Activated naive CD8-positive, alpha-beta T cell treated with anti-CD3 and anti-CD28 coated beads for 36 hours (primary cell): ENCODE measurements around the gene ITGAE. TPM values are rescaled to one million over a fixed set of nuclear protein-coding genes. Genes with fewer than 3 reads are reported as not detected.

ENCODE experiments used
- DNase-seq: peaks from one replicate; pipeline ENCODE4 v3.0.0; 2021
- H3K27ac Mint-ChIP-seq: one replicate; pipeline ENCODE4 v1.8.0; 2022; ENCODE audit warnings: mild to moderate bottlenecking, moderate library complexity, mixed read lengths
- H3K27me3 Mint-ChIP-seq: one replicate; pipeline ENCODE4 v1.8.0; 2022; ENCODE audit warnings: mild to moderate bottlenecking, mixed read lengths
- H3K36me3 Mint-ChIP-seq: one replicate; pipeline ENCODE4 v1.8.0; 2021; ENCODE audit warnings: mild to moderate bottlenecking, mixed read lengths
- H3K4me1 Mint-ChIP-seq: one replicate; pipeline ENCODE4 v1.8.0; 2021; ENCODE audit warnings: mixed read lengths
- H3K4me3 Mint-ChIP-seq: one replicate; pipeline ENCODE4 v1.8.0; 2022; ENCODE audit warnings: mild to moderate bottlenecking, moderate library complexity, mixed read lengths
- H3K9me3 Mint-ChIP-seq: one replicate; pipeline ENCODE4 v1.8.0; 2022; ENCODE audit warnings: mixed read lengths
- total RNA-seq, 2 experiments: library from RNA; stranded (reverse); gene quantifications; one replicate each; pipeline ENCODE4 v1.2.3, GENCODE V29; 2021

The ITGAE gene
- total RNA-seq, 2 experiments from 2014 or later = 24.9 to 29.8 TPM

DNA sequence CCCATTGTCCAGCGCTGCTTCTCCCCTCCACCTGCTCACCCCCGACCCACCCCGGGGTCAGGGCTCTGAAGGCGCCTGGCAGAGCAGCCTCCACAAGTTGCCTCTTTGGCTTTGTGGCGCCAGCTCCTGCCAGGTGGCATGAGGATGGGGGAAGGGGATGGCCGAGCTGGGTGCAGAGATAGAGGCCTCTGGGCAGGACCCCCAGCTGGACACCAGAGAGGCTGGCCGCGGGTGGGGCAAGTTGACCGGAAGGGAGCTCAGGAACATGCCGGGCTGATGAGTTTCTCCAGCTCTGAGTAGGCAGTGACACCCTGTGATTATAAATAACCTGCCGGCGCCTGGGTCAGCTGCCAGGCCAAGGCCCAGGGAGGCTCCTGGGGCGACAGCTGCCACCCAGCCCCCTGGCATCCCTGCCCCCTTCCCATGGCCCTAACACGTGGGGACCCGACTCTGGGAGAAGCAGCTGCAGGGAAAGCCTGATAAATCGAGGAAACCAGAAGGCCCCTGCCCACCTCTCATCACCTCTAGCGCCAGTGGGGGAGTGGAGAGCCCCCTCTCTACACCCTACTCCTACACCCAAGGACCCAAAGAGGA, 105.8 kb downstream of the ITGAE start:
- Mint-ChIP-seq H3K4me1 (peaks cover 16% of the 10 kb centered on the region), H3K36me3 (no peaks in the 10 kb centered on the region), H3K4me3 (peak overlapping the region; percentile 85), H3K27me3 (no peaks in the 10 kb centered on the region), H3K9me3 (peaks cover 2% of the 10 kb centered on the region), H3K27ac (peak overlapping the region; percentile 77)
- no peak for DNase-seq

DNA sequence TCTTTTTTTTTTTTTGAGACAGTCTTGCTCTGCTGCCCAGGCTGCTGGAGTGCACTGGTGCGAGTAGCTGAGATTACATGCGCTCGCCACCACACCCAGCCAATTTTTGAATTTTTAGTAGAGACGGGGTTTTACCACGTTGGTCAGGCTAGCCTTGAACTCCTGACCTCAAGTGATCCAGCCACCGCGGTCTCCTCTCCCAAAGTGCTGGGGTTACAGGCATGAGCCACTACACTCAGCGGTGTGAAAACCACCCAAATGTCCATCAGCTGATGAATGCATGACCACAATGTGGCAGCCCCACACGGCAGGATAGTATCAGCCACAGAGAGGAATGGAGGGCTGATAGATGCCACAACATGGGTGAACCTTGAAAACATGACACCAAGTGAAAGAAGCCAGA, 107.2 kb downstream of the ITGAE start:
- Mint-ChIP-seq H3K4me3 (peak overlapping the region; percentile 85), H3K36me3 (peaks cover 4% of the 10 kb centered on the region), H3K27ac (no peak overlapping the region), H3K27me3 (no peaks in the 10 kb centered on the region), H3K9me3 (peaks cover 2% of the 10 kb centered on the region), H3K4me1 (peaks cover 16% of the 10 kb centered on the region)
- peak; percentile 65 for DNase-seq

DNA sequence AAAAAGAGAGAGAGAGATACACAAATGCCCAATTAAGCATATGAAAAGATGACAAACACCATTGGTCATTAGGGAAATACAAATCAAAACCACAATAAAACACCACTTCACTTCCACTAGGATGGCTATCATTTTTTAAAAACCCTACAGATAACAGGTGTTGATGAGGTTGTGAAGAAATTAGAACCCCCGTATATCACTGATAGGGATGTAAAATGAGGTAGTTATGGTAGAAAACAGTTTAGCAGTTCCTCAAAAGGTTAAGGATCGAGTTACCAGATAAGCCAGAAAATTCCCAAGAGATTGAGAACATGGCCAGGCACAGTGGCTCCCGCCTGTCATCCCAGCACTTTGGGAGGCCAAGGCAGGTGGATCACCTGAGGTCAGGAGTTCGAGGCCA, 107.8 kb downstream of the ITGAE start:
- Mint-ChIP-seq H3K27me3 (no peaks in the 10 kb centered on the region), H3K27ac (no peak overlapping the region), H3K9me3 (peaks cover 2% of the 10 kb centered on the region), H3K4me1 (peaks cover 16% of the 10 kb centered on the region), H3K36me3 (peaks cover 8% of the 10 kb centered on the region), H3K4me3 (no peak overlapping the region)
- no peak for DNase-seq

DNA sequence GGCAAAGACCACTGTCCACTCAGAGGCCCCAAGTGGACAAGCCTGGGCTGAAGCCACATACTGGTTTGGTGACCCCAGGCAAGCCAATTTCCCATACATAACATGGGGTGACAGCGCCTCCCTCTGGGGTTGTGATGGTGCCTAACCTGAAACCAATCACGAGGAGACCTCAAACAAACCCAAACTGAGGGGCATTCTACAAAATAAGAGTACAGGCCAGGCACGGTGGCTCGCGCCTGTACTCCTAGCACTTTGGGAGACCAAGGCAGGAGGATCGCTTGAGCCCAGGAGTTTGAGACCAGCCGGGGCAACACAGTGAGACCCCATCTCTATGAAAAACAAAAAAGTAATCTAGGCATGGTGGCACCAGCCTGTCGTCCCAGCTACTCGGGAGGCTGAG, 108.6 kb downstream of the ITGAE start:
- Mint-ChIP-seq H3K4me1 (peaks cover 16% of the 10 kb centered on the region), H3K4me3 (no peak overlapping the region), H3K27ac (no peak overlapping the region), H3K27me3 (no peaks in the 10 kb centered on the region), H3K36me3 (peaks cover 8% of the 10 kb centered on the region), H3K9me3 (no peaks in the 10 kb centered on the region)
- DNase-seq = no peak

DNA sequence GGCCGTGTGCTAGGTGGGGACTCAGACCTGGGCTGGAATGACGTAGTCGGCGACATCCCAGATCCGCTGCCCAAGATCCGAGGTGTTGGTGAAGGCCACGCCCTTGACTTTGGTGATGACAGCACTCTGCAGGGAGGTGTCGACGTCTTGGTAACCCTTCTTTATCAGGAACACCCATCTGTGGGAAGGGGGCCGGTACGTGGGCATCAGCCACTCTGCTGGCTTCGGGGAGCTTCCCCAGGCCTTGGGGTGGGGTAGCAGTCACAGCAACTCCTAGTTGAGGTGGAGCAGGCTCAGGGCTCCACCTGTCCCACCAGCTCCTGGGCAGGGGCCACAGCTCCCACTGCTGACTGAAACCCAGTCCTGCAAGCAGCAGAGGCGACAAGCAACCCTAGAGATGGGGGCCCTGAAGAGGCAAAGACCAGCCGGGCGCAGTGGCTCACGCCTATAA, 109.3 kb downstream of the ITGAE start:
- Mint-ChIP-seq H3K36me3 (peaks cover 8% of the 10 kb centered on the region), H3K4me3 (no peak overlapping the region), H3K27me3 (no peaks in the 10 kb centered on the region), H3K4me1 (peaks cover 13% of the 10 kb centered on the region), H3K27ac (no peak overlapping the region), H3K9me3 (no peaks in the 10 kb centered on the region)
- DNase-seq = no peak

DNA sequence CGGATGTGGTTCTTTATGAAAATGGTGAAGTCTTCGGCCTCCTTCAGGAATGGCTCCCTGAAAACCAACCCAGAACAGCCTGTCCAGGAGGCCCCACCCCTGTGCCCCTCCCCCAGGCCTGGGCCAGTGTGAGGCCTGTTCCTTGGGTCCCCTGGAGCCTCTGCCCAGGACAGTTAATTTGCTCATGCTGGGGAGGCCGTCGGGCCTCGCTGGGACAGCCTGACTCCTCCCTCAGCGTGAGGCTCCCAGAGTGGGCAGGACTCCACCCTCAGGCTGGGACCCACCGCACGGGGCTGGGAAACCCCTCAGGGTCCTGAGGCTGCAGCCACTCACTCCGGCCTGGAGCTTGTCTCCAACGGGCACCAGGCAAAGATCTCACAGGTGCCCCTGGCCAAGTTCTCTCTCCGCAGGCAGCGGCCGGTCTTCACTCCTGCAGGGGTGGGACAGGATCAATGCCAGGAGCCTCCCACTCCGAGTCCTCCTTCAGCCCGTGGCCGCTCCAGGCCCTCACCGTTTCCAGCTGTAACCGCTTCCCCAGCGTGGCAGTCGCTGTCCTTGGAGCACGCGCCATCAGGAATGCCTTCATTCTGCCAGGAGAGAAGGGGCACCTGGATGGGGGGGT, 110.8 kb downstream of the ITGAE start:
- peaks cover 8% of the 10 kb centered on the region for H3K36me3 Mint-ChIP-seq
- H3K4me3 Mint-ChIP-seq = no peak overlapping the region
- H3K27ac Mint-ChIP-seq = no peak overlapping the region
- no peaks in the 10 kb centered on the region for H3K9me3 Mint-ChIP-seq
- H3K27me3 Mint-ChIP-seq = no peaks in the 10 kb centered on the region
- DNase-seq = no peak
- peaks cover 12% of the 10 kb centered on the region for H3K4me1 Mint-ChIP-seq

DNA sequence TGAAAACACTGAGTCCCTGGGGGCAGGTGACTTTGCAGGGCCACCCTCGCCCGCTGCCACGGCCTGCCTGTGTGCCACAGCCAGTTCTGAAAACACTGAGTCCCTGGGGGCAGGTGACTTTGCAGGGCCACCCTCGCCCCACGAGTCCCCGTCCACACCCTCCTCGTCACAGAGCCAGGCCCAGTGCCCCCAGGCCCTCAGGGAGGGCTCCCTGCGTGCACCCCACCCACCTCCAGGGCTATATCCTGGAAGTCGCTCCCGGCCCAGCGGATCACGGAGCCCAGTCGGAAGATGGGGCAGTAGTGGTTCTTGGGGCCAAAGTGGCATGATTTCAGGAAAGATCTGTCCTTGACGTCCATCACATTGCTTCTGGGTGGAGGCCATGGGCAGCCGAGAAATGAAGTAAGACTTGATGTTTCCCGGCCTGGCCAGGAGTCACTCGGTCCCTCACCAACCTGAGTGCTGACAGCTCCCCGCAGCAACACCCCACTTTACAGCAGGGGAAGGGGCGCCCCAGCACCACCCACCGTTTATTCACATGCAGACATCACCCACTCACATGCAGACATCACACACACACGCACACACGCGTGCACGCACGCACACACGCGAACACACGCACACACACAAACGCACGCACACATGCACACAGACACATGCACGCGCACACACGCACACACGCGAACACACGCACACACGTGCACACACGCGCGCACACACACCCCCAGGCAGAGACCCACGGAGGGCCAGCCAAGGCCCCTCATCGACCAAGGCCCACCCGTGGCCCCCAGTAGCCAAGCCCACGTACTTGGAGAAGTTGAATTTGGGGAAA, 111.5 kb downstream of the ITGAE start:
- DNase-seq = no peak
- peaks cover 9% of the 10 kb centered on the region for H3K4me1 Mint-ChIP-seq
- no peaks in the 10 kb centered on the region for H3K9me3 Mint-ChIP-seq
- peaks cover 8% of the 10 kb centered on the region for H3K36me3 Mint-ChIP-seq
- H3K4me3 Mint-ChIP-seq = no peak overlapping the region
- no peak overlapping the region for H3K27ac Mint-ChIP-seq
- no peaks in the 10 kb centered on the region for H3K27me3 Mint-ChIP-seq

DNA sequence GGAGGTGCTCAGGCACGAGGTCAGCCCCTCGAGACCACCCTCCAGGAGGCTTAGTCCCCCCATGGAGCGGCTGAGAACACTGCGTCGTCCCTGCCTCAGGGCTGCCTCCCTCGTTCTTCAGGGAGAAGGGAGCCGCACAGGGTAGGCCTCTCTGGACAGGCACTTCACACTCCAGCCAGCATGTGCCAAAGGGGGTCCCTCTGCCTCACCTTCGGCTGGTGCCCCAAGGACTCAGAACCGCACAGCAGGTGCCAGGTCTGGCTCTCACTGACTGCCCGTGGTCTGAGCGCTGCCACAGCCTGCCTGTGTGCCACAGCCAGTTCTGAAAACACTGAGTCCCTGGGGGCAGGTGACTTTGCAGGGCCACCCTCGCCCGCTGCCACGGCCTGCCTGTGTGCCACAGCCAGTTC, 112.1 kb downstream of the ITGAE start:
- Mint-ChIP-seq H3K9me3 (no peaks in the 10 kb centered on the region), H3K27ac (no peak overlapping the region), H3K4me1 (peaks cover 4% of the 10 kb centered on the region), H3K27me3 (no peaks in the 10 kb centered on the region), H3K36me3 (peaks cover 8% of the 10 kb centered on the region), H3K4me3 (no peak overlapping the region)
- no peak for DNase-seq

DNA sequence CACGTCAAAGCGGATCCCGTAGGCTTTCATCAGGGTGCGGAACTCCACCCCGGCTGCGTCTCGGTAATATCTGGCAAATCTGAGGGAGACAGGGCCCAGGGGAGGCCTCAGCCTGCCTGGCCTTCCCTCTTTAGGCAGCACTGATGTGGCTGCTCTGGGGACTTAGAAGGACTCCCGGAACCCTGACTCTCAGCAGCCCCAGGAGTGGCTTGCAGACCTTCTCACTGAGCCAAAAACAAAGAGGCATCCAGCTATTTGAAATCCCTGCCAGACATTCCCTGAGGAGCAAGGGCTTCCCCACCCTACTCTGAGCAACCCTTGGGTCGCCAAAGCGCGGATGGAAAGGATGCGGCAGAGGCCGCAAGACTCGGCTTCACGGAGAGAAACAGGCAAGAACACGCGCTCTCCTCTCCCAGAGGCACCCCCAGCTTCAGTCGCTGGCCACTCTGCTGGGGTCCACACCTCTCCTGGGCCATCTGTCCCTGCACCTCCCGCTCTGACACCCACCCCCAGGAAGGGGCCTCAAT, 112.9 kb downstream of the ITGAE start:
- no peaks in the 10 kb centered on the region for H3K9me3 Mint-ChIP-seq

DNA sequence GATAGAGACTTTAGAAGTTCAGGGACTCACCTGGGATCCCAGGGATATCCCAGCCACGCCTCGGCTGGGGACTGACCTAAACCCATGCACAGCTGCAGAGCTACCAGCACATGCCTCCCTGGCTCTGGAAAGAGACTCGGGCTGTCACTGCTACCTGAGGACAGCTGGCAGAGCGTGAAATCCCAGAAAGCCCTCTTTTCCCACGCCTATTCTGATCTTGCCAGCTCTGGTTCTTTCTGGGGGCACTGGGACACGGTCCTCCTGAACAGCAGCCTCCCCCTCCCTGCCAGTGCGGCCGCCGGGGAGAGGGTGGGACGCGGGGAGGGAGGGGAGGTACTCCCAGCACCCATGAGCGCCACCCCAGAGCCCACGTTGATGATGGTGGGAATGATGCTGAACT, 115.8 kb downstream of the ITGAE start:
- Mint-ChIP-seq H3K27me3 (no peaks in the 10 kb centered on the region), H3K36me3 (peaks cover 8% of the 10 kb centered on the region), H3K27ac (no peak overlapping the region), H3K4me3 (no peak overlapping the region), H3K9me3 (no peaks in the 10 kb centered on the region), H3K4me1 (peaks cover 6% of the 10 kb centered on the region)
- no peak for DNase-seq

More for the DNA sequence above, 112.9 kb downstream of the ITGAE start:
- H3K4me1 Mint-ChIP-seq = peaks cover 3% of the 10 kb centered on the region
- DNase-seq = no peak
- H3K36me3 Mint-ChIP-seq = peaks cover 8% of the 10 kb centered on the region
- no peaks in the 10 kb centered on the region for H3K27me3 Mint-ChIP-seq
- no peak overlapping the region for H3K27ac Mint-ChIP-seq
- H3K4me3 Mint-ChIP-seq = no peak overlapping the region

DNA sequence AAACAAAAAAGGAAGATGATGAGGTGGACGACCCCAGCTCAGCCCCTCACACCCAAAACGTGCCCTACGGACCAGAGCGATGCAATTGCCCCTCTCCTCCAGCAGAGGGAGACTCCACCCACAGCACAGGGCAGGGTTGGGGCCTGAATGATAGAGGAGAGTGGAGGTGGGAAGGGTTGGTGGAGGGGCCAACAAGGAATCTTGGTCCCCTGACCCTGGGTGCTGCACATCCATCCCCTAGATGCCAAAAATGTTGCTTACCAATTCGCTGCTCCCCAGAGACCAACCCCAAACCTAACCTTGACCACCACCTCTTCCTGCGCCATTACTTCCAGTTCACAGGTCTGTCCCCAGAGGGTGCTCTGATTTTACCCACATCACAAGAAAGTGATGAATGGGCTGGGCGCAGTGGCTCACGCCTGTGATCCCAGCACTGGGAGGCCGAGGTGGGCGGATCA, 117.9 kb downstream of the ITGAE start:
- Mint-ChIP-seq H3K4me1 (peaks cover 6% of the 10 kb centered on the region), H3K4me3 (no peak overlapping the region), H3K27me3 (no peaks in the 10 kb centered on the region), H3K27ac (no peak overlapping the region), H3K36me3 (no peaks in the 10 kb centered on the region), H3K9me3 (no peaks in the 10 kb centered on the region)
- DNase-seq = peak; percentile 59

DNA sequence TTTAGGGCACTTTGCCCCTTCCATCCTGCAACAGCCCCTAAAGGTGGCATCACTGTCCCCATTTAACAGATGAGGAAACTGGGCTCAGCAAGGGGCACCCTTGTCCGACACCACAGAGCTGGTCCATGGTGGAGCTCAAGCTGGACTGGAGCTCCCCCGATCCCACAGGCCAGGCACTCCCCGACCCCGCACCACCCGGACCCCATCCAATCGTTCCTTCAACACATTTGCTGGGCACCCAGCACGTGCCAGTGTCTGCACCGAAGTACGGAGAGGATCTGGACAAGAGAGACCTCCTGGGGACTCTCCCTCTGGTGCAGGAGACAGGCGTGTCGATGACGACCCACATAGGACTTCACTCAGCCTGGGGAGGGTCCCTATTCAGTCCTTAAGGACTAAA, 119.0 kb downstream of the ITGAE start:
- no peak overlapping the region for H3K4me3 Mint-ChIP-seq
- H3K36me3 Mint-ChIP-seq = no peaks in the 10 kb centered on the region
- DNase-seq = no peak
- peaks cover 6% of the 10 kb centered on the region for H3K4me1 Mint-ChIP-seq
- H3K27ac Mint-ChIP-seq = no peak overlapping the region
- no peaks in the 10 kb centered on the region for H3K27me3 Mint-ChIP-seq
- H3K9me3 Mint-ChIP-seq = no peaks in the 10 kb centered on the region

DNA sequence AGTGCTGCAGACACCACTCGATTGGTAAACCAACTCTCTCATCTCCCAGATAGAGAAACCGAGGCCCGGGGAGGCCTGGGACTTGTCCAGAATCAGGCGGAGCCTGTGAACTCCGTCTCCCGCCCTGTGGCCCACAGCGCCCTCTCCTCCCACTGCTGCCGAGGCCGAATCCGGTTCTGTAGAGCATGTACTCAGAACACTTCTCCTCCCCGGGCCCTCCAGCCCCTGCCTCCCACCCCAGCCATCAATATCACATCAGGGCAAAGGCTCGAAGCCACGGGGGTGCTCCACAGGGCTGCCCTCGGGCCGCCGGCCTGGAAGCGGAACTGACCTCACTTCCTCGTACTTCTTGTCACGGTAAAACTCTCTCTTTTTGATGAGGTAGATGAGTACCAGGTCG, 119.4 kb downstream of the ITGAE start:
- Mint-ChIP-seq H3K4me3 (no peak overlapping the region), H3K36me3 (no peaks in the 10 kb centered on the region), H3K27ac (no peak overlapping the region), H3K9me3 (no peaks in the 10 kb centered on the region), H3K4me1 (peaks cover 6% of the 10 kb centered on the region), H3K27me3 (no peaks in the 10 kb centered on the region)
- no peak for DNase-seq

DNA sequence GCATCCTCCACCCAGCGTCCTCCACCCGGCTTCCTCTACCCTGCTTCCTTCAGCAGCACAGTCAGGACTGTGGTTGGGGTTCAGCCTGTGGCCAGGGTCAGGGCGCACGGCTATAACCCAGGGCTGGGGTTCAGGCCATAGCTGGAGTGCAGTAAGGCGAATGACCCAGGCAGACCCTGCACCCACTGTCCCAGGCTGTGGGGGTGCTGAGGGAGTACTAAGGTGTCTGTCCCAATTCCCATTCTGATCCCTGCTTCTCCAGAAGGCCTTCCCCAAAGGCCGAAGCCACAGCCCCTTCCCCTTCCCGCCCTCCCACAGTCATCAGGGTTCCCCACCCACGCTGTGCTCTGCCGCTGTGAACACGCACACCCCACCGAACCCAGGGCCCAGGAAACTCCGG, 119.9 kb downstream of the ITGAE start:
- no peak for DNase-seq
- H3K36me3 Mint-ChIP-seq = no peaks in the 10 kb centered on the region

DNA sequence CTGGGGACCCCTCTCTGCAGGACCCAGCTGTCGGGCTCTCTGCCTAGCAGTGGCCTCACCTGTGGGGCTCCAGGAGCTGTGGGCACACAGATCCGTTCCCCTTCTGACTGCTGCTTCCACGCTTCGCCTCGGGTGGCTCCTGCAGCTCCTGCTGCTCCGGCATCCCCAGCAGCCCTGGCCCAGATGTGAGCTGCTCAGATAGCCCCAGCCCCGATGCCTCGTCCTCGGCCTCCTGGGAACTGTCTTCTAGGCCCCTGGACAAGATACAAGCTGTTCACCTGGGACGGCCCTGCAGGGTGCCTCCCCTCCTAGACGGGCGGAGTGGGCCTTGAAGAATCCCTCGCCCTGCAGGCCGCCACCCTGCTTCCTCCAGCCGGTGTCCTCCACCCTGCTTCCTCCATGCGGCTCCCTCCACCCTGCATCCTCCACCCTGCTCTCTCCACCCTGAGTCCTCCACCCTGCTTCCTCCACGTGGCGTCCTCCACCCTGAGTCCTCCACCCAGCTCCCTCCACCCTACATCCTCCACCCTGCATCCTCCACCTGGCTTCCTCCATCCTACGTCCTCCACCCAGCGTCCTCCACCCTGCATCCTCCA, 121.4 kb downstream of the ITGAE start:
- H3K27ac Mint-ChIP-seq = no peak overlapping the region

More for the DNA sequence above, 119.9 kb downstream of the ITGAE start:
- H3K27me3 Mint-ChIP-seq = no peaks in the 10 kb centered on the region
- H3K9me3 Mint-ChIP-seq = no peaks in the 10 kb centered on the region
- peaks cover 6% of the 10 kb centered on the region for H3K4me1 Mint-ChIP-seq
- no peak overlapping the region for H3K27ac Mint-ChIP-seq
- H3K4me3 Mint-ChIP-seq = no peak overlapping the region

More for the DNA sequence above, 121.4 kb downstream of the ITGAE start:
- Mint-ChIP-seq H3K27me3 (no peaks in the 10 kb centered on the region), H3K36me3 (no peaks in the 10 kb centered on the region), H3K9me3 (no peaks in the 10 kb centered on the region), H3K4me3 (no peak overlapping the region), H3K4me1 (peaks cover 6% of the 10 kb centered on the region)
- DNase-seq = no peak
